VCaP (cell line): ENCODE results near the gene PCMT1.
"Not testable (repeated sequence)": the region's sequence is repeated elsewhere in the genome, so short reads cannot be mapped to it uniquely, and the experiment has no call there.

ENCODE experiments used
- H3K27ac ChIP-seq: fragments of 450-650 bp; 2 replicates; pipeline ENCODE4 v1.5.1; 2017
- TF ChIP-seq, protein P1 (sequence below): fragments of 450-650 bp; conservative IDR thresholded peaks from 2 replicates; pipeline ENCODE4 v1.5.1; 2017; ENCODE audit warnings: mild to moderate bottlenecking, moderate library complexity

The PCMT1 gene

DNA sequence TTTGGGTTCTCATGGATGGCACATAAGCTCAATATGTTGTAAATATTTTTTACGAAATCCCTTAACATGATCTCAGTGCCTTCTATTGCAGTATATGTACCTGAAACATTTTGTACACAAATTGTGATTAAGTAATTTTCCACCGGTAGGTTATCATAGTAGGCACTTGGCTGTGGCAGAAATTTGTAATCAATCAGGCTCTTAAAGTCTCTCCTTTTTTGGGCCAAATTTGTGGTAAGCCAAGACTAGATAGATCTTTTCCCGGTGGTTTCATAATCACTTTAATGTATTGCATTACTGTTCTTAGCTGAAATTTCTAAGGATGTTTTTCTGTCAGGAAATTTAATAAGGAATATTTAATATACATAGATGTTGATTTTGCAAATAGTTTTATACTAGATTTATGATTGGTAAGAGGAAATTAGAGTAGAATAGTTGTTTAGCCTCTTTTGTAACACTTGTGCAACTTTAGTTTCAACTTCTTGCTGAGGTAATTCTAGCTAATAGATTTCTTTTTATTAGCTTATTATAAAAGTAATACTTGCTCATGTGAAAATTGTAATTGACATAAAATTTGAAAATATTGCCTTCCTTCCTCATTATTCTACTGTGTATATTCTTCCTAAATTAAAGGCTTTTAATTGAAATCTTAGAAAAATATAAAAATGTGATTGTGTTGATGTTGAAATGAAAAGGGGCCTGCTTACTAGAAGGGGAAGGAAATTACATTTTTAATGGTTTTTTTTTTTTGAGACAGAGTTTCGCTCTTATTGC lies 3.2 kb downstream of the PCMT1 start:
- TF ChIP-seq, protein P1, sequence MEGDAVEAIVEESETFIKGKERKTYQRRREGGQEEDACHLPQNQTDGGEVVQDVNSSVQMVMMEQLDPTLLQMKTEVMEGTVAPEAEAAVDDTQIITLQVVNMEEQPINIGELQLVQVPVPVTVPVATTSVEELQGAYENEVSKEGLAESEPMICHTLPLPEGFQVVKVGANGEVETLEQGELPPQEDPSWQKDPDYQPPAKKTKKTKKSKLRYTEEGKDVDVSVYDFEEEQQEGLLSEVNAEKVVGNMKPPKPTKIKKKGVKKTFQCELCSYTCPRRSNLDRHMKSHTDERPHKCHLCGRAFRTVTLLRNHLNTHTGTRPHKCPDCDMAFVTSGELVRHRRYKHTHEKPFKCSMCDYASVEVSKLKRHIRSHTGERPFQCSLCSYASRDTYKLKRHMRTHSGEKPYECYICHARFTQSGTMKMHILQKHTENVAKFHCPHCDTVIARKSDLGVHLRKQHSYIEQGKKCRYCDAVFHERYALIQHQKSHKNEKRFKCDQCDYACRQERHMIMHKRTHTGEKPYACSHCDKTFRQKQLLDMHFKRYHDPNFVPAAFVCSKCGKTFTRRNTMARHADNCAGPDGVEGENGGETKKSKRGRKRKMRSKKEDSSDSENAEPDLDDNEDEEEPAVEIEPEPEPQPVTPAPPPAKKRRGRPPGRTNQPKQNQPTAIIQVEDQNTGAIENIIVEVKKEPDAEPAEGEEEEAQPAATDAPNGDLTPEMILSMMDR: no peak
- peak overlapping the region; percentile 93; the same call in 1 of the 2 replicates for H3K27ac ChIP-seq

DNA sequence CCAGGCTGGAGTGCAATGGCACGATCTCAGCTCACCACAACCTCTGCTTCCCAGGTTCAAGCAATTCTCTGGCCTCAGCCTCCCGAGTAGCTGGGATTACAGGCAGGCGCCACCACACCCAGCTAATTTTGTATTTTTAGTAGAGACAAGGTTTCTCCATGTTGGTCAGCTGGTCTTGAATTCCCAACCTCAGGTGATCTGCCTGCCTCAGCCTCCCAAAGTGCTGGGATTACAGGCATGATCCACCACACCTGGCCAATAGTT lies 3.8 kb downstream of the PCMT1 start:
- not testable (repeated sequence) for H3K27ac ChIP-seq

DNA sequence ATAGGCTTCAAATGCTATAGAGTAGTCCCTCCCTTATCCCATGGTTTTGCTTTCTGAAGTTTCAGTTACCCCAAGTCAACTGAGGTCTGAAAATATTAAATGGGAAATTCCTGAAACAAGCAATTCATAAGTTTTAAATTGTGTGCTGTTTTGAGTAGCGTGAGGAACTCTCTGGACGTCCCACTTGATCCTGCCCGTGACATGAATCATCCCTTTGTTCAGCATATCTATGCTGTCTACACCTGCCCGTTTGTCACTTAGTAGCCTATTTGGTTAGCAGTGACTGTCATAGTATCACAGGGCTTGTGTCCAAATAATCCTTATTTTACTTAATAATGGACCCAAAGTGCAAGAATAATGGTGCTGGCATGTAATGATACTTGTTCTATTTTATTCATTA lies 5.0 kb downstream of the PCMT1 start:
- TF ChIP-seq, protein P1: no peak

DNA sequence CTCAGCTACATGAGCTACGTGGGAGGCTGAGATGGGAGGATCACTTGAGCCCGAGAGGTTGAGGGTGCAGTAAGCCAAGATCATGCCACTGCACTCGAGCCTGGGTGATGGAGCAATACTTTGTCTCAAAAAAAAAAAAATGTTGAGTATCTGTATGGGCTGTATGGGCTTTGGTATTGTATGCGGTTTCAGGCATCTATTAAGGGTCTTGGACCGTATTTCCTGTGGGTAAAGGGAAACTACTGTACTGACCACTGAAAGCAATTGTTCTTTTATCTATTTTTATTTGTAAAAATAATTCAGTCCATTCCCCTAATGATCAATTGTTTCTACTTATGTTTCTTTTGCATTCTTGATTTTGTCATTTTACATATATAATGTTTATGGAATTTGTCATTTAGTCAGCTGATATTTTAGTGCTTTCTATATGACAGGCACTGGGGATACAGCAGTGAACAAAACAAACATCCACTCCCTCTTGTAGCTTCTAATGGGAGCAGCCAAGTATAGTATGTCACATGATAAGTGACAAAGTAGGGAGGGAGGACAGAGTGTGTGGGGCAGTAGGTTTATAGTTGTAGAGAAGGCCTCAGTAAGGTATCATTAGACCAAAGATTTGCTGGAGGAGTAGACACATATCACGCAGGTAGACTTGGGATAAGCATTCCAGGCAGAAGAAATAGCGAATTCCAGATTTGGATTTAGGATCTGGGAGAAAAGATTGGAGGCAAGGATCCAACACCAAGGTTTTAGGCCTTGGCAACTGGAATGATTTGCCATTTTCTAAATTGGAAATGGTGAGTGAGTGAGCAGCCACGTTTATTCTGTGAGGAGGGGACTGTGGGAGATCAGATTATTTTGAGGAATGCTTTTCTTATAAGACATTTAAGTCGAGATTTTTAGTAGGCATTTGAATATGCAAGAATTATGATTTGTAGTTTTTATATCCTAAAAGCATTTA lies 6.0 kb downstream of the PCMT1 start:
- H3K27ac ChIP-seq: no peak overlapping the region
- TF ChIP-seq, protein P1: no peak

More for the DNA sequence above, 5.0 kb downstream of the PCMT1 start:
- H3K27ac ChIP-seq: no peak overlapping the region

DNA sequence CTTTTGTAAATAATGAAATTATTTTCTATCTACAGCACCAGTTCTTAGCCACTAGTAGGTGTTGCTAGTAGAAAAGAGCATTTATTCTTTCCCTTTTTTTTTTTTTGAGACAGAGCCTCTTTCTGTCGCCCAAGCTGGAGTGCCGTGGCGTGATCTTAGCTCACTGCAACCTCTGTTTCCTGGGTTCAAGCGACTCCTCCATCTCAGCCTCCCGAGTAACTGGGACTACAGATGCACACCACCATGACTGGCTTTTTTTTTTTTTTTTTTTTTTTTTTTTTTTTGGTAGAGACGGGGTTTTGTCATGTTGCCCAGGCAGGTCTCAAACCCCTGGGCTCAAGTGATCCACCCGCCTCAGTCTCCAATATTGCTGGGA lies 6.7 kb downstream of the PCMT1 start:
- H3K27ac ChIP-seq: no peak overlapping the region
- TF ChIP-seq, protein P1: no peak

DNA sequence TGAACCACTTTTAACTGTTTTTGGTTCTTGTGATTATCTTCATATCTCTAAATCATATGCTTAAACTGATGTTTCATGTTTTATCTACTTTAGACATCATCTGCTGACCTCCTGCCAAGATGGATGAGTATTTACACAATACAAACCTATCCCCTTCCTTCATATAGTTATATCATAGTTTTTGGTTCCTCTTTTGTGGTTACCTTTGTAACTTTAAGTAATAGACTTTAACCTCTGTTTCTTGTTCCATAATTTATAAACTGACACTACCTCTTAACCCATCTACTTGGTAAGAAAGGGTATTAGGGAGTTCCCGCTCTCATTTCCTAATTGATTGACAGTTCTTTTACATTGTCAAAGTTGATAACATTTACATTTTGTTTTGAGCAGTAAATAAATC lies 11.9 kb downstream of the PCMT1 start:
- TF ChIP-seq, protein P1: no peak

DNA sequence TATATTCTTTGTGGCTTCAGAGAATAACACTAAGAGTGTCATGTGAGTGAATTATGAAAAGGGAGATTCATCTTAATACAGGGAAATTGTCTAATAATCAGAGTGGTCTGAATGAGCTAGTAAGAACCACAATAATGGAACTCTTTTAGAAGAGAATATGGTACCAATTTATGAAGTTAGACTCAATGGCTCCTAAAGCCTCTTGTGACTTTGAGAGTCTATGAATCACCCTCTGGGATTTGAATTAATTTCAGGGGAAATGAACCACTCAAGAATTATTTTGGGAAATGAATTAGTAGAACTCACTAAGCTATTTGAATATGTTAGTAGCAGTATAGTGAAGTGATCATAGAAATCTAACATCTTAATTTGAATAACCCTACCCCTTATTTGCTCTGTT lies 14.3 kb downstream of the PCMT1 start:
- TF ChIP-seq, protein P1: no peak
- no peak overlapping the region; the same call in 1 of the 2 replicates for H3K27ac ChIP-seq

More for the DNA sequence above, 11.9 kb downstream of the PCMT1 start:
- peak overlapping the region; percentile 71 for H3K27ac ChIP-seq
